ENCODE measurements around the gene CELF4.

Gene CELF4

DNA sequence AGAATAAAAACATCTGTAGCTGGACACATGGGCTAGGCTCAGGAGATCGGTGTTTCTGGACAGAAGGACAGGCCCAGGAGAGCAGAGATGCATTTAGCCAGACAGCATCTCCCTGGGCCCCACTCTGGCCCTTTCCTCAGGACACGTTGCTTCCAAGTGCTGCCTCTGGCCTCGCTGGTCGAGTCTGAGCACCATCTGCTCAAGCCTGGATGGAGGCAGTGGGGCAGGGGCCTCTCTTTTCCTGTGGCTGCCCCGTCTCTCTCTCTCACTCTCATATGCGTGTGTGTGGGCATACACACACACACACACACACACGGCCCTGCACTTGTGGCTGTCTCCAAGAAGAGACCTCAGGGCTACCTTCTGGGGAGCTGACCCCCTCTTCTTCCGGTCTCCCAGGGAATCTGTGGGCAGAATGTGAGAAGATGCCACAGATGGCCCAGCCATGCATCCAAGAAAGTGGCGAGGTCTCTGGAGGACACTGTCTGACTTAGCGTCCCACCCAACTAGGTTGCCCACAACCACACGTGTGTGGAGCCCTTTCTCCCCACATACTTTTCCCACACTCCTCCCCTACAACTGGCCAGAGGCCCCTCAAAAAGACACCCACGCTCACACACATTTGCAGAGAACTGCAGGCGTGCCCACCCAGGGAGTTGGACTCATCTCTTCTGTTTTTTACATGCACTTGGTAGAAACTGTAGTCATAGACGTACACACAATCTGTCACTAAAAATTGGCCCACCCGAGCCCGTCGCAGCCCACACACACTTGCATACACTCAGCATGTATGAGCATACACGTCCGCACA, 19.9 kb downstream of the CELF4 start:
- no peak for DNase-seq

DNA sequence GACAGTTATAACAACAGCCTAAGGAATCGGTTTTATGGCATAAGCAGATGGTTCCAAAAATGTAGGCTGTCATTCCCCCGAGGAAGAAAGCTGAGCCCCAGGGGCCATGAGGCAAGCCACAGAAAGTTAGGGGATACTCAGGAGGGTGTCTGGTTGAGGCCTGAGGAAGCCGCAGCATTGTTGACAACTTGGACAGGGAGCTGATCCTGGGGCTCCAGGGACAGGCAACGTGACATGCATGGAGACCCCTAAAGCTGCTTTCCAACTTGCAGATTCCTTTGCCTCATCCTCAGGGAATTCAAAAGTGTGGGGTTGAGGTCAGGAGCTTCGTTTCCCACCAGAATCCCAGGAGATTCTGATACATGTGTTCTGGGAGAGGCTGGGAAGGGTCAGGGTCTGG, 20.9 kb downstream of the CELF4 start:
- DNase-seq: no peak

DNA sequence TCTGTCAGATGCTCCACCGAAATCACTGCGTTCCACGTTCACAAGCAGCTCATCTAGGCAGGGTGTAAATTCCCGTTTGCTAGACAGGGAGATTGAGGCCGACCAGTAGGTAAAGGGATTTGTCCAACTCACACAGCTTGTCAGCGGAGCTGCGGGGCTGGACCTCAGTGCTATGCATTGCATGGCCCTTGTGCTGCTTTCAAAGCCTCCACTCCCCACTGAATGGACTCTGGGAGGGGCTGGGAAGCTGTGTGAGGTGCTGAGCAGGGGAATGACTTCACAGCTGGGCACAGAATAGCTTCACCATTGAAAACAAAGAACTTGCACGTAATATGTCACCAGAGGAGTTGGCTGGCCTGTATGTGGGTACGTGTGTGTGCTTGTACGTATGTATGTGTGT, 21.4 kb downstream of the CELF4 start:
- DNase-seq: no peak

DNA sequence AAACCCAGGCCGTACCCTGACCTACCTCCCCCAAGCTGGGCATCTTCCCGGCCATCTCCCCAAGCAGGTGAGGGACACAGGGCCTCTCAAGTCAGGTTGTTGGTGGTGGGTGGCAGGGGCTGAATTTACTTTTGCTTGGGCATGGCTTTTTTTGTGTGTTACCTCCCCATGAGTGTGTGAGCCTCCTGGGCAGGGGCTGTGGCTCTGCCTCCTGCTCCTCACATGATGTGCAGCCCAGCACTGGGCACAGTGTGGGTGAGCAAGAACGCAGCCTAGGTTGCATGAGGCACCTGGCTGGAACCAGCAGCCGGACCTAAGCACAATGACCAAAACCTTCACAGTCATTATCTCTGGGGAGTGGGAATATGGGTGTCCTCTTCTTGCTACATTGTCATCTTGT, 22.3 kb downstream of the CELF4 start:
- no peak for DNase-seq

DNA sequence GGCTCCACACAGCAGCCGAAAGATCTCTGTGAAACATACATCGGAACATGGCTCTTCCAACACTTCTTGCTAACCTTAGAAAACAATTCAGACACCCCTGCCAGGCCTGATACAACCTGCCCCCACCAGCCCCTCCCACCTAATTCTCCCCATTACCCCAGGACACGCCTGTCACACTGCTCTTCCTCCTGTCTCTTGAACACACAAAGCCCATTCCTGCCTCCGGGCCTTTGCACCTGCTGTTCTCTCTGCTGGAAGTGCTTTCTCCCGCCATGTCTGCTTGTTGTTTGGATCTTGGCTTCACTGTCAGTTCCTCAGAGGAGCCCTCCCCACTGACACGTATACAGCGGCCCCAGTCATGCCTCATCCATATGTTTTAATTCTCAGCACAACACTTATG, 24.1 kb downstream of the CELF4 start:
- no peak for DNase-seq

DNA sequence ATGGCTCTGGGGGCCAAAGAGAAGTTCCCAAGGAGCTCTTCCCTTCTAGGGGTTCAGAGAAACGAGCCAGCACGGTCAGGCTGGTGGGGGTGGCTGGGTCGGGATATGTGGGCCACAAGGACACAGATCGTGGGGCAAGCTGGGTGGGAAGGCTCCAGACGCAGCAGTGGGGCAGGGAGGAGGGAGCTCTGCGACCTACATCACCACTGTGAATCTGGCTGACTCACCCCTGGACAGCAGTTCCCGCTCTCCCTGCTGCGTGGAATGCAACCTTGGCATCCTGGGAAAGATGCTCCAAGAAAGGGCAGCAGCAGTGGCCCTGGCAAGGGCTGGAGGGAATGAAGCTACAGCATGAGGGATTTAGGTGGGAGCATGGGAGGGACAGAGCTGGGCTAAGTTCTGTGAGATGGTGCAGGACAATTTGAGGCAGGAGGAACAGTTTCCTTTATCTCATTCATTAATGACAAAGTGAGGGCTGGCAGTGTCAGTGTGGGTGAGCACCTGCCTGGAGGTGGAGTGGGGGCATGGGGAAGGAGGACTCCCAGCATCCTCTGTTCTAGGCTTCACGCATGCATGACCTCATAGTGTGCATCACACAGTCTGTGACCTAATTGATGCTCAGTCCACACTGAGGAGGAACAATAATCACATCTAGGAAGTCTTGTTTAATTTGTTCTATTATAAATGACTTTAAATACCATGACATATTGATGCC, 25.0 kb downstream of the CELF4 start:
- DNase-seq: no peak

DNA sequence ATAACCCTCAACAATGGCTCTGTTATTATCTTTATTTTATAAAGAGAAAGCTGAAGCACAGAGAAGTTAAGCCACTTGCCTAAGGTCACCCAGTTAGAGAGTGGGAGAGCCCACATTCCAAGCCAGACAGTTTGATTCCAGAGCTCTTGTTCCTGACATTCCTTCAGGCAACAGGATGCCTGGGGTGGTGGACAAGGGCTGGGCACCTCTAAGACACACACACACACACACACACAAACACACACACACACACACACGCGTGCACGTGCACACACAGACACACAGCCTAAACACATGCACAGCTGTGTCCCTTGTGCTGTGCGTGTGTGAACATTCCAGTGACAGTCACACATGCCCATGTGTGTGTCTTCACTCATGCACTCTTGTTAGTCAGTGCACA, 26.4 kb downstream of the CELF4 start:
- no peak for DNase-seq

DNA sequence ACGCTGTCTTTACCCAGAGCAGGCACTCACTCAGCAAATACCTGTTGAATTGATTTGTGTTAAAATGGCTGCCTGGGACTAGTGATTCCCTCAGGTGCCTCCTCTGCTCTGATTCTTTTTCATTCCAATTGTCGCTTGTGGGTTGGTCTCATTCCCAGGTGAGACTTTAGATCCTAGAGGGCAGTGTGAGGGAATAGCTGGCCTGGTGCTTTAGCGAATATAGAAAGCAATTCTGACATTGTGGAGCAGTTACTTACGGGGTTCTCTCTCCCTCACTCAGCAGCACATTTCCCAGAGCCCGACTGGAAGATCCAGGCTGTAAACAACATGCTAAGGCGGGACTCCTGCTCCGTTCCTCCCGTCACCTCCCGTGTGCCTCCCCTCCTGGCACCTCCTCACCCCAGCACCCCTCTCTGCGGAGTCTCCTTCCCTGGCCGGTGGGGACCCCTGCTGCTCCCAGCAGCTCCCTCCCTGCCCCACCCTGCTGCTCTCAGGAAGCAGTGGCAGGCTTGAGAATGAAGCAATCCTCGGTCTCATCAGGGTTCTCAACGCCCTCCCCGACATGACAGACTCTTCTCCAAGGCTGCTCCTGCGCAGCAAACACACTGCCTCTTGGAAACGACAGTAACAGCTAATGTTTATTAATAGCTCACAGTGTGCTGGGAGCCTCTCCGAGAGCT, 26.9 kb downstream of the CELF4 start:
- DNase-seq: no peak

DNA sequence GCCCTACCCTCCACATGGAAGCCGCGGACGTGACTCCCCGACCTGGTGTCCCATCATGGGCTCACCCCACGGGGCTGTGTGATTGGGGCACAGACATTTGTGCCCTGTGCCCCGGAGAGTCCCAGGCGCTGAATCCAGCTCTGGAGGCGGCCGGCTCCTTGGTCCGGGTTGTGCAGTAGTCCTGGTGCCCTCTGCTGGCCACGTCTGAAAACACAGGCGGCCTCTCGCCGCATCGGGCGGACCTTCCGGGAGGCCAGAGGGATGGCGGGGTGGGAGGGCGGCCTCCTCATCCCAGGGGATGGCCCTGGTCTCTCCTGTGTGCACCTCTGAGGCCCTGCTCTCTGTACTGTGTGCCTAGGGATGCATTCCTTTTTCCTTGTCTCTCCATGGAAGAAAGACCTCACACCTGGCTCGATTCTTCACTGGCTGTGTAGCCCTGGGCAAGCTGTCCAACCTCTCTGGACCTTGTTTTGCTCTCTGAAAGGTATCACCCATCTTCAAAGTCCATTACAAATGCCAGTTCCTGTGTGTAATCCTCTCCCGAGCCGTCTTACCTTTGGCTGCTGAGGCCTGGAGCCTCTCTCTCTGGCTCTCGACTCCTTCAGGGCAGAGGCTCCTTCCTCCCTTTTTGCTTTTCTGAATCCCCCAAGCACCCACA, 27.6 kb downstream of the CELF4 start:
- DNase-seq: no peak

DNA sequence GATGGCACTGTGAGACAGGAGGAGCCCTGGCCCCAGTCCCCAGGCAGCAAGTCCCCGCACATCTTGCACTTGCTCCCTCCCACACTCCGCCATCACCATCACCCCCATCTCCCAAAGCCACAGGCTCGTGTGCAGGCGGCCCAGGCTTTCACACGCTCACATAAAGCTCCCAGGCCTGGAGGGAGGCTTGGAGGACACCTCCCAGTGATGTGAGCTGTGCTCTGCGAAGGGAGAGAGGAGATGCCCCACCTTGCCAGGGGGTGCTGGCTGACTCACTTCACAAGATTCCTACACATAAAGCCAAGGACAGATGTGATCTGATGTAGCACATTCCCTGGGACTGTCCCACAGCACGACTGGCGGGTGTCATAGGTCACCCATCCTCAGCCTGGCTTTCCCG, 28.9 kb downstream of the CELF4 start:
- no peak for DNase-seq

DNA sequence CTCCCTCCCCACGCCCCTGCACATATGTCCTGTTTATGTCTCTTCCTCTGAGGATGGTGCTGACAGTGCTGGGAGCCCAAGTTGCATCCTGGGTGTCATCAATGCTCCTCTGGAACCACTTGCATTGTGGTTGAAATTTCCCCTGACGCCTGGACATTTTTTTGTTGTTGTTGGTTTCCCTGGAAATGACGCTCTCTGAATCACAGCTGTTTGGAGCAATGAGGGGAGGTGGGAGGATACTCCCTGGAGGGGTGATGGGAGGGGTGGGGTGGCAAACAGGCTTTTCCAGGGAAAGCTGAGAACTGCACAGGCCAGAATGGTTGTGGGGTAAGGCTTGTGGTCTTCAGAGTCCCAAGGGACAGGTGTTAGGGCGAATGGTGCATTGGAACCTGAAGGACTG, 29.6 kb downstream of the CELF4 start:
- DNase-seq: no peak

DNA sequence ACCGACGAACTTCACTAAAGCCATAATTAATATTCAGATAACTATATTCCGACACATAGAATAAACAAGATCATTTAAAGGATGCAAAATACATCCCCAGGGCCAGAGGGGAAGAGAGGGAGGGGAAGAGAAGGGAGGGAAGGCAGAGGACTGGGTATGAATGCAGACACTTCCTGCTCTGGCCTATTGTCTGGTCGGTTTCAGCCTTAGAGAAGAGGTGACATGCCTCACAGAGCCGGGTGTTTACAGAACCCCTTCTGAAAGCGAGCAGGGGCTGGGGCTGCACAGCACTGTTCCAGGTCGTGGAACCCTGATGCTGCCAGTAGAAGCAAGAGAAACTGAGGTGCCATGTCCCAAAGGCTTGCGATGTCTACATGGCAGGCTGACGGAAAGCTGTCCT, 31.0 kb downstream of the CELF4 start:
- no peak for DNase-seq

DNA sequence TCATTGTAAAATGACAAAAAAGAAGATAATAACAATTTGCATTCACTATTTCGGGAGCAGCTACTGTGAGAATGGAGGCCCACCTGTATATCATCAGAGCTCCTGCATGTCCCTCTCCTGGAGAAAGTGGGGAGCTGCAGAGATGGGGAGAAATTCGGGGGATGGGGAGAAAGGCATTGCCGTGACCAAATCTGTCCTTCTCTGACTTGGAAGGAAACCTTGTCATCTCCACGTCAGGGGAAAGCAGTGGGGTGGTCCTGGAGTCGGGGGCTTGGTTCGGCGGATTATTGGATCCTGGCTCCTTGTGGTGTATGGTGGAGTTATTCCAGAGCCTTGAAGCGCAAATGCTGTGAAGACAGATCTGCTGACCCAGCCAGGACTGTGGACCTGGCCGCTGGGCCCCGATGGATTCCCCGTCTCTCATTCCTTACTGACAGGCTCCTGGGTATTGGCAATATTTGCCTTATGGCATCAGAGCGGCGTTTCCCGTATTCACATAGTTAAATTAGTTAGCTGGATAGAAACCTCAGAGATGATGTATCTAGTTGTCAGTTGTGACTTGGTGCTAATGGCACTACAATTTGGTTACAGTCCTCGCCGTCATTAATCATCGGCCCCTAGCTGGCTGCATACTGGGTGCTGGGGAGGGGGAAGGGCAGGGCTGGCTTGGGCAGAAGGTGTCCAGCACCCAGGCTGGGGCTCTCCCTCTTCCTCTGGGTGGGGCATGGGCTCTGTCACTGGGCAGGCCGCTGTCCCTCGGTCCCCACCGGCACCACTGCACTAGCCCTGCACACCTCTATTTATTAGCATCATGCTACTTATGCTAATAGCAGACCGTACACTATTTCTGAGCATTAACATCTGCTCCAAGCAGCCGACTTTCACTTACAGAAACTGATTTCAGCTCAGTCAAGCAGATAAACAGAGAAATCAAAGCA, 31.7 kb downstream of the CELF4 start:
- DNase-seq: no peak

DNA sequence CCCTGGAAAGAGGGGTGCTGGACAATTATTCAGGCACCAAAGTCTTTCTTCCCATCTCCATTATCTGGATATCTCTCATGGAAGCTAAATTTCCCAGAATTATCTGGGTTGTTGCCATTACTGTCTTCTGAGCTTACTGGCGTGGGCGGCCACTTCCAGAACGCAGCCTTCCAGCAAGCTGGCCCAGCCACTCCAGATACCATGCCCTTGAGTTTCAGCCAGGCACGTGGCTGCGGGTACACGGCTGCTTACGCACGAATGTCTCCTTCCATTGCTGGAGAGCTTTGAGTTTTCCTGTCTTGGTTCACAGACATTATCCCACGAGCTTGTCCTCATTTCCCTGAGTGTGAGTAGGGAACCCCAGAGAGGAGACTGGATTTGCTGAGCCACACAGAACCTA, 32.7 kb downstream of the CELF4 start:
- DNase-seq: no peak

DNA sequence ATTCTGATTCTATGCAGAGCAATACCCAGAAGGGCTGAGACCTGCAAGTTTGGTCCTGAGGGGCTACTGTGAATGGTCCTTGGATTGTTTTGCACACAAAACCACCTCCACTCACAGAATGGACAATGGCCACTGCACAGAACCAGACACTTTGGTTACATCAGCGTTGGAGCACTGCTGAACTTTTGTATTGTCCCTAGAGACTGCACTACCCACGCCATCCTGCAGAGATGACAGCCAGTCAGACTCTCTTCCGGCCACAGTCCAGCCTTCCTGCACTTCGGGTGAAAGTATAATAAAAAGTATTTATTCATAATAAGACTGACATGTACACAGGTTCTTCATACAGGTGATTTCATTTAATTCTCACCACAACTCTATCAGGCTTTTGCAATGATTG, 35.7 kb downstream of the CELF4 start:
- no peak for DNase-seq

DNA sequence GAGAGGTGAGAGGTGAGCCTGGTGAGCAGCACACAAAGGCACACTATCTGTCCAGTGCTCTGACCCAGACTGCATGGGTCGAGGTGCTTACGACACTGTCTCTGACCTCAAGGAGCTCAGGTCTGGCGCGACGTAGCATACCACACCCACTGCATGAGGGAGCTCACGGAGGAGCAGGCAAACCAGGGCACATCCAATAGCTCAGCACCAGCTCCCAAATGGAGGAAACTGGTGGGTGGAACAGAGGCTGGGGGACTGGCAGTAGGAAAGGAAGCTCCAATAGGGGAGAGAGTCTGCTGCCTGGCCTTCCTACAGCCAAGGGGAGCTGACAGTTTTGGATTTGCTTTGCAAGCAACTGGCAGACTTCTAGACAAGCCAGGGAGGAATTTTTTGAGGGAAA, 36.3 kb downstream of the CELF4 start:
- no peak for DNase-seq

DNA sequence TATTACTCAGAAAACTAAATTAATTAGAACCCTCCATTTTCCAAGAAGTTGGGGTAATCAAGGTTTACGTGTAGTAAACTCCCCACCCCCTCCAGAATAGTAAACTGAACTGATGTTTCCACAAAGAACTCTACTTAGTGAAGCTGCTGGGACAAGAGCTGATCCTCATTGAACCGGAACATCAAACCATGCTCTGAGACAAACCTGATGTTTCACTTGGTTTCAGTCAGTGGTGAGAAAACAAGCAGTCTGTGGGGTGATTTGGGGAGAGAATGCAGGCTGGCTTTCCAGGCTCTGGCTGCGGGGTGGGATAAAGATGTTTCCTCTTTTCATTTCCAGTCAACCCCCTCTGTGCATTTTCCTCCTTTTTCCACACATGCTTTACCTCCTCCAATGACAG, 38.2 kb downstream of the CELF4 start:
- DNase-seq: no peak

DNA sequence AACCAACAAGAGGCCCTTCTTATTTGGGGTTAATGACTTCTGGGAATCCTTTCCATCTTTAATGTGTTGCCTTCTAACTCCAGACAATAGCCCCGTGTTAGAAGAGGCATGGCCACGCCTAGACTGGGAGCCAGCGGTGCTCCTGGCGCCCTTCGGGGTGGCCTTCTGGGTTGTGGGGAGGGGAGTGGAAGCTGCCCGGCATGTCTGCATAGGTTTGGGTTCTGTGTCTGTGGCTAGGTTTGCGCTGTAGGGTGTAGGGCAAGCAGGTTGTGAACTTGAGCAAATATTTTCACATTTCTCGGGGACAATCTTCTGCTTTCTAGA, 40.4 kb downstream of the CELF4 start:
- no peak for DNase-seq

DNA sequence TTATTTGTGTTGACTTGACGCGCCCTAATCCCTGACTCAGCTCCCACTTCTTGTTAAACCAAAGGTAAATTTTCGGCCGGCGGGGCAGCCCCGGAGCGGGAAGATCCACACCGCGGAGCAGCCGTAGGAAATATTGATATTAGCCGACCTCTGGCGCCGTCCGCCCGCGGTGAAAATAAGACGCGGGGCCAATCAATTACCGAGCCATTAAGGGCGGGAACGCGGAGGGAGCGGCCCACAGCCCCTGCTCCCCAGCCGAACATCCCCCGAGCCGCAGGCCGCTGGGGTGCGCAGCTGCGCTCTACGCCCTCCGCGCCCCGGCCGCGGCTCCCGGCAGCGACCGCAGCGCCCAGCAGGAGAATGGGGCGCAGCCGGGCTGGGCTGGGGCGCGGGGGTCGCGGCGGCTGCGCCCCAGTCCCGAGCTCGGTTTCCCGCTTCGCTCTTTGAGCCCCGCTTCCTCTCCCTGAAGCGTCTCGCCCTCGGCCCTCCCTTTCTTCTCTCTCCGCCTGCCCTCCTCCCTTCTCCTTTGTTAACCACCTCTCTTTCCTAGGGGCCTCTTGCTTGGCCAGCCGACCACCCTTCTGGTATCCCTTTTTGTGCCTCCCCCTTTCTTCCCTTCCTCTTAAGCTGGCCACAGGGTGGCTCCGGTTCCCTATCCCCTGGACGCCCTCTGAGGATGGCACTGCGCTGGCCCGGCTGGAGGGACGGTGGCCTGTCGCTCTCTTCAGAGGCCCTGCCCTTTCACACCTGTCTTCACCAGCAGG, 40.9 kb downstream of the CELF4 start:
- peak; percentile 48 for DNase-seq

DNA sequence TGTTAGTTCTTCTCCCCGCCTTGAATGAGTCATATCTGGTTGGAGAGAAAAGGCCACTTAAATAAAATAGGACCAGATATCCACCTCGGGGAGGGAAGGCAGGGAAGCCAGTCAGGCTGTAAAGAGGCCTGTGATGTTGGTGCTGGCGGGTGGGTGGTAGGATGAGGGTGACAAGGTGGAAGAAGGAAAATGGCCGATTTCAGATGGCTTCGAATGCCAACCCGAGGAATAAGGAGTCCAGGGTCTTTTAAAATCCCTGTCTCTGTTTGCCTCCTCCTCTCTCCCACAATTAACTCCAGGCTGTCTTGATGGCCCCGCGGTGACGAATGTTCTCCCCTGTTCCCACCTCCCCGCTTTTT, 41.5 kb downstream of the CELF4 start:
- no peak for DNase-seq

DNA sequence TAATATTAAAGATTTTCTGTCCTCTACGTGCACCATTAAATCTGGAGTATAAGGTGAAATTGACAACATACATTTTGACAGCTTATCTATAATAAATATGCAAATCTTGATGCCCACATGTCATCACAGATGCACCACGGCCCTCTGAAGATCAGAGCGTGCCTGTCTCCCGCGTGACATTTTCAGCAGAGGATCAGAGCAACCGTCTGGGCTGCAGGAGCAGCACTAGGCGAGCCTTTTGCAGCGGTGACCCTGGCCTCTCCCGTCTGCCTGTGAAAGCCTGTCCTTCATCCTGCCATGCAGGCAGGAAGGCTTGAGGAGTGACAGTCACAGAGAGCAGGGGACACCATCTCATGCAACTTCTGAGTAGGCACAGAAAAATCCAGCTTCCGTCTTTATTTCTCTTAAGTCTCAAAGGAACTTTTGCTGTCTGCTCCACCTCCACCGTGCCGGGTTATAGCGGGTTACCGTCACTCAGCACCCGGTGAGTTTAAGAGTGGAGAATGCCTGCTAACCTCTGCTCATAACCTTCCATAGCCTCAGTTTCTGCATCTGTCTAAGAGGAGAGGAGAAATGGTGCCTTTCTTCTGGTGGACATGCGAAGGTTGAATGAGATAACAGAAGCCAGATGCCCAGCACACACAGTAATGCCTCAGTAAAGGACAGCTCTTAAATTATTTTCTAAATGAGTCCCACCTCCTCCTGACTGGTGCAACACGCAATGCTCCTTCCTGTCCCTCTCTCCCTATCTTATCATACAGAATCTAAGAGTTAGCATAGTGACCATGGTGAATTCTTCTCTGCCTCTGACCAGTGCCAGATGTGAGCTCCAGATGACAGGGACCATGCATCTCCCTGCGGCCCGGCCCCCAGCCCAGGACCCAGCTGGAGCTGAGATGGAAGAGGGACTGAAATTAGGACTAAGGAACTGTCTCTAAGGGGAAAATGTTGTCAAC, 43.8 kb downstream of the CELF4 start:
- DNase-seq: no peak

All from NCI-H748 treated with DMSO at 0.1 percent for 48 hours (cell line).